B cell (primary cell): ENCODE data around the gene NCS1. TPM values are rescaled to one million over a fixed set of nuclear protein-coding genes. Genes with fewer than 3 reads are reported as not detected.

Experiments used
- ATAC-seq: fragments of 200-7000 bp; cut with Tn5 transposase; one replicate; pipeline ENCODE4 v1.10.0; 2021; ENCODE audit warnings: low read depth, mild to moderate bottlenecking, moderate number of reproducible peaks, moderate library complexity
- CTCF ChIA-PET: fragments of 350-600 bp; sonication (Branson Sonifier 250); formaldehyde crosslinking; loops from one replicate; lab custom pipeline; 2021; ENCODE audit warnings: antibody characterized with exemption, inconsistent platforms; lab: Charles Lee
- POLR2A ChIA-PET: fragments of 350-600 bp; sonication (Branson Sonifier 250); formaldehyde crosslinking; loops from one replicate; lab custom pipeline; 2021; ENCODE audit warnings: antibody characterized with exemption; lab: Charles Lee
- DNase-seq: peaks from one replicate; pipeline ENCODE4 v3.0.0; 2013
- H2AFZ ChIP-seq: 2 replicates; pipeline ENCODE4 v1.6.1; 2012; ENCODE audit warnings: mild to moderate bottlenecking, low read depth, low read length; ENCODE audit not compliant: insufficient read depth, poor library complexity, severe bottlenecking
- H3K27ac ChIP-seq, 2 donors: 1 replicate in 1 of 2; 2 replicates in 1 of 2; pipeline ENCODE4 v1.5.1; 2012 to 2013; ENCODE audit warnings: low read length in 2 of 2, mild to moderate bottlenecking in 2 of 2, moderate library complexity in 1 of 2
- H3K27me3 ChIP-seq, 4 experiments: fragments of 200-600 bp in 1 of 4; sonication (generic) in 1 of 4; replicated peaks in 1 of 4; 1 replicate in 2 of 4; 2 replicates in 2 of 4; pipeline versions ENCODE4 v1.6.1 to v1.7.0; 2013 to 2016; ENCODE audit warnings: low read length in 3 of 4, mild to moderate bottlenecking in 2 of 4, mixed read lengths in 1 of 4, moderate library complexity in 1 of 4; ENCODE audit not compliant: insufficient read depth in 4 of 4, control insufficient read depth in 3 of 4; ENCODE audit errors: control extremely low read depth in 1 of 4
- H3K36me3 ChIP-seq, 2 experiments: replicated peaks in 1 of 2; 1 replicate in 1 of 2; 2 replicates in 1 of 2; pipeline versions ENCODE4 v1.6.1 to v1.7.1; 2013; ENCODE audit warnings: low read length in 1 of 2; ENCODE audit not compliant: insufficient read depth in 2 of 2, control insufficient read depth in 1 of 2; ENCODE audit errors: control extremely low read depth in 1 of 2, extremely low read depth in 1 of 2
- H3K4me1 ChIP-seq, 2 donors: fragments of 200-600 bp in 1 of 2; sonication (generic) in 1 of 2; 1 replicate in 1 of 2; 2 replicates in 1 of 2; pipeline versions ENCODE4 v1.5.1 to v1.6.1; 2013 to 2017; ENCODE audit warnings: low read length in 2 of 2; ENCODE audit not compliant: control insufficient read depth in 2 of 2, insufficient read depth in 2 of 2
- H3K4me2 ChIP-seq: replicated peaks from 2 replicates; pipeline ENCODE3; 2012; ENCODE audit warnings: mild to moderate bottlenecking, low read depth, low read length; ENCODE audit not compliant: poor library complexity, severe bottlenecking
- H3K4me3 ChIP-seq, 5 experiments: fragments of 200-600 bp in 1 of 5; sonication (generic) in 1 of 5; 1 replicate in 3 of 5; 2 replicates in 2 of 5; pipeline versions ENCODE4 v1.5.1 to v1.7.0; 2011 to 2016; ENCODE audit warnings: low read length in 4 of 5, mild to moderate bottlenecking in 4 of 5, low read depth in 2 of 5, control low read depth in 1 of 5, moderate library complexity in 1 of 5; ENCODE audit not compliant: insufficient read depth in 1 of 5; ENCODE audit errors: control extremely low read depth in 1 of 5, extremely low read depth in 1 of 5
- H3K79me2 ChIP-seq: fragments of 200-600 bp; sonication (generic); one replicate; pipeline ENCODE4 v1.6.0; 2016; ENCODE audit warnings: low read length; ENCODE audit not compliant: control insufficient read depth, insufficient read depth
- H3K9ac ChIP-seq: fragments of 200-600 bp; sonication (generic); 2 replicates; pipeline ENCODE4 v1.6.1; 2017; ENCODE audit warnings: mild to moderate bottlenecking, low read length, moderate library complexity
- H3K9me3 ChIP-seq, 3 donors: one replicate each; pipeline versions ENCODE4 v1.6.1 to v1.7.1; 2013; ENCODE audit warnings: low read length in 2 of 3; ENCODE audit not compliant: control insufficient read depth in 2 of 3, insufficient read depth in 1 of 3; ENCODE audit errors: control extremely low read depth in 1 of 3
- H4K20me1 ChIP-seq: 2 replicates; pipeline ENCODE4 v1.6.0; 2012; ENCODE audit warnings: mild to moderate bottlenecking, low read length; ENCODE audit not compliant: insufficient read depth, control insufficient read depth, poor library complexity, severe bottlenecking
- H3K27ac Mint-ChIP-seq: one replicate; pipeline ENCODE4 v1.8.0; 2021; ENCODE audit warnings: mixed read lengths
- H3K27me3 Mint-ChIP-seq: one replicate; pipeline ENCODE4 v1.8.0; 2021; ENCODE audit warnings: mixed read lengths
- H3K4me1 Mint-ChIP-seq: one replicate; pipeline ENCODE4 v1.8.0; 2021; ENCODE audit warnings: mixed read lengths
- H3K4me3 Mint-ChIP-seq: one replicate; pipeline ENCODE4 v1.8.0; 2021; ENCODE audit warnings: mixed read lengths
- H3K9me3 Mint-ChIP-seq: one replicate; pipeline ENCODE4 v1.8.0; 2022; ENCODE audit warnings: mixed read lengths; ENCODE audit not compliant: insufficient read depth
- CTCF ChIP-seq: fragments of 200-600 bp; IDR thresholded peaks from one replicate; pipeline ENCODE4 v1.8.0; 2022; ENCODE audit warnings: antibody characterized with exemption, mild to moderate bottlenecking
- EZH2 ChIP-seq: IDR thresholded peaks from 2 replicates; pipeline ENCODE4 v1.6.1; 2012; ENCODE audit warnings: borderline replicate concordance, low read depth, mild to moderate bottlenecking, moderate library complexity, low read length; ENCODE audit not compliant: insufficient read depth, poor library complexity, severe bottlenecking
- WGBS: methylation state at CpG from one replicate; pipeline ENCODE4 v1.1.5; 2013; ENCODE audit warnings: missing lambda C conversion rate; ENCODE audit not compliant: insufficient coverage; 5-methylcytosine and 5-hydroxymethylcytosine counted together
- intact Hi-C: fragments of 100-400 bp; cut with micrococcal nuclease; formaldehyde crosslinking; loops from one replicate; pipeline ENCODE4 v1.10.0; 2022
- polyA plus RNA-seq: library from polyadenylated mRNA; depleted of rRNA; stranded (reverse); fragments of >200 nt; gene quantifications from 2 replicates; pipeline ENCODE4 v1.2.3, GENCODE V29; 2012
- total RNA-seq, 2 donors: library from RNA; stranded (reverse); fragments of 120-200 nt in 1 of 2; gene quantifications; 1 replicate in 1 of 2; 2 replicates in 1 of 2; pipeline versions ENCODE4 v1.2.3 to v1.2.4, GENCODE V29; 2013 to 2022

NCS1 gene
- total and polyA plus RNA-seq, 2 donors (not counting 1 experiment from before 2014, with no cell fraction given) = 0.39 TPM; not detected in 1

DNA sequence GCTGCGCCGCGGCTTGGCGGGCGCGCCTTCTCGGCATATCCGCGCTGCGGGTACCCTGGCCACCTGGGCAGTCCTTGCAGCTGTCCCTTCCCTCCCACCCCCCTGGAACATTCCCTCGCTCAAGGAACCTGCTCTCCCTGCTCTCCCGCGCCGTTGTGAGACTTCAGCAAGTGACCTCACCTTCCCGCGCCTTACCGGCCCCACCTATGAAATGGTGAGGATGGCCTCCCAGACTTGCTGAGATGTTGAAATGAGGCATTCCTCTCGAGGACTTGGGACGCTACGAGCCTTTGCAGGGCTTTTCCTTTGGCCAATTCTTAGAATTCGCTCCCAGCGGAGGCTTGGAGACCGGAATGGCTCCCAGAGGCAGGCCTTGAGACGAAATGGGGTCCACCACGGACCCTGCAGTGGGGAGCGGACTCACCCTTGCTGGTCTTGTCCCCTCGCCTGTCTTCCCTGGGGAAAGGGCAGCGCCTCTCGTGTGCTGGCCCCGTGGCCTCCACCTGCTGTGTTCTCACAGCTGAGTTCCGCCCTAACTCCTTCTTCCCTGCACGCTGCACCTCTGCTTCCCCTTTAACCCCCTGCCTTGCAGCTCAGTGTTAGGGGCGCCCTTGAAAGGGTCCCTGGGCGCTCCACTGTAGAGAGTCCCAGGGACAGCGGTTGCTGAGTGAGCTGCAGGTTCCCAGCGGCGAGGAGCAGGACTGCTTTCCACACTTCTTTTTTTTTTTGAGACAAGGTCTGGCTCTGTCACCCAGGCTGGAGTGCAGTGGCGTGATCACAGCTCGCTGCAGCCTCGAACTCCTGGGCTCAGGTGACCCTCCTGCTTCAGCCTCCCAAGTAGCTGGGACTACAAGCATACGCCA is 94.3 kb downstream of the NCS1 start:
- peaks cover 7% of the 10 kb centered on the region for H3K4me1 Mint-ChIP-seq
- no peak overlapping the region for H3K4me3 Mint-ChIP-seq
- Histone ChIP-seq H3K36me3 (no peaks in the 10 kb centered on the region), H3K9ac (no peak overlapping the region), H3K4me1 (no peaks in the 10 kb centered on the region), H4K20me1 (no peaks in the 10 kb centered on the region), H3K4me3 (no peak overlapping the region), H2AFZ (no peak overlapping the region), H3K27ac (no peak overlapping the region), H3K9me3 (no peaks in the 10 kb centered on the region), H3K4me2 (no peak overlapping the region), H3K27me3 (peaks cover 0 to 50% (median 13%) of the 10 kb centered on the region in 4 experiments), H3K79me2 (no peaks in the 10 kb centered on the region)
- H3K27me3 Mint-ChIP-seq = peaks cover 66% of the 10 kb centered on the region
- no peak overlapping the region for H3K27ac Mint-ChIP-seq
- no peaks in the 10 kb centered on the region for H3K9me3 Mint-ChIP-seq
- intact Hi-C loops = no loop called here
- CTCF ChIA-PET = no interaction called here
- DNase-seq (no peak), ATAC-seq (no peak)
- WGBS = 35% methylated on average over 40 of the region's 41 CpGs
- TF ChIP-seq EZH2 = no peak
- no peak for TF ChIP-seq CTCF
- POLR2A ChIA-PET = no interaction called here

DNA sequence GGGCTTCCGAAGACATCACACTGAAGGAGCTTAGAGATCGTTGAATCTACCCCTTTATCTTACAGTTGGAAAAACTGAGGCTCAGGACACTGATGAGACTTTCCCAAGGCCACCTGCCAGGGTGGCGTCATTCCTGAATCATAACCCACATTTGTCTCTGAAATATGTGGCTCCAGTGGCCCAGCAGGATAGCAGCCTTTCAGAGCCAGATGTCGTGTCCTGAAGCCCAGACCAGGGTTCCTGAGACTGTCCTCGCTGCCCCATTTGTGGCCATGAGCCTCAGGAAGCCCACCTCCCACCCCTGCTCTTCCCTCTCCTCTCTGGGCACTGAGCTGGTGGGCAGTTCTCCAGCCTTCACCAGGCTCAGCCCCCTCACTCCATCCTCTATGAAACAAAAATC is 95.7 kb downstream of the NCS1 start:
- Mint-ChIP-seq H3K27ac (no peak overlapping the region), H3K27me3 (peaks cover 67% of the 10 kb centered on the region), H3K4me1 (peaks cover 7% of the 10 kb centered on the region), H3K9me3 (no peaks in the 10 kb centered on the region), H3K4me3 (no peak overlapping the region)
- Histone ChIP-seq H3K4me2 (no peak overlapping the region), H3K4me3 (no peak overlapping the region), H4K20me1 (no peaks in the 10 kb centered on the region), H2AFZ (no peak overlapping the region), H3K36me3 (no peaks in the 10 kb centered on the region), H3K27me3 (peaks cover 0 to 44% (median 12%) of the 10 kb centered on the region in 4 experiments), H3K79me2 (no peaks in the 10 kb centered on the region), H3K9me3 (no peaks in the 10 kb centered on the region), H3K4me1 (no peaks in the 10 kb centered on the region), H3K9ac (no peak overlapping the region), H3K27ac (no peak overlapping the region)
- WGBS = 86% methylated on average over 5 of the region's 5 CpGs
- no peak for TF ChIP-seq CTCF
- TF ChIP-seq EZH2 = no peak
- ATAC-seq (no peak), DNase-seq (no peak)
- POLR2A ChIA-PET = no interaction called here
- intact Hi-C loops = no loop called here
- CTCF ChIA-PET = no interaction called here
